ENCODE data around the gene DNAH14.

- no peak for TF ChIP-seq CTCF (tag by site-specific recombination; IDR thresholded peaks at IDR 0.05)
- no peak for TF ChIP-seq YY1 (tag by site-specific recombination; IDR thresholded peaks at IDR 0.05)
- no peak for TF ChIP-seq ZNF114 (tag by site-specific recombination; IDR thresholded peaks at IDR 0.05)
These were observed 430.6 kb downstream of the DNAH14 start for GRCh38 chr1:225360119-225360518.
